Adrenal gland (tissue), 12 donors: ENCODE data around the gene REP15. TPM values are rescaled to one million over a fixed set of nuclear protein-coding genes. Genes with fewer than 3 reads are reported as not detected.
"Not testable (repeated sequence)": the region's sequence is repeated elsewhere in the genome, so short reads cannot be mapped to it uniquely, and the experiment has no call there.

Experiments
- DNase-seq, 7 donors: peaks; one replicate each; pipeline ENCODE4 v3.0.0-alpha.2; 2019 to 2020
- H3K27ac ChIP-seq, 5 donors: fragments of 200-600 bp; sonication (generic) in 4 of 5; 1 replicate in 3 of 5; 2 replicates in 2 of 5; pipeline versions ENCODE4 v1.5.1 to v1.8.0; 2016 to 2020; ENCODE audit warnings: mild to moderate bottlenecking in 1 of 5
- H3K27me3 ChIP-seq: fragments of 200-600 bp; 2 replicates; pipeline ENCODE4 v1.8.0; 2021
- H3K36me3 ChIP-seq, 2 donors: fragments of 200-600 bp; replicated peaks in 1 of 2; 1 replicate in 1 of 2; 2 replicates in 1 of 2; pipeline versions ENCODE4 v1.5.1 to v1.8.0; 2018 to 2022
- H3K4me1 ChIP-seq, 2 donors: fragments of 200-600 bp; replicated peaks in 1 of 2; 1 replicate in 1 of 2; 2 replicates in 1 of 2; pipeline versions ENCODE4 v1.5.1 to v1.8.0; 2018 to 2021
- H3K4me3 ChIP-seq, 4 donors: fragments of 200-600 bp; sonication (generic) in 3 of 4; one replicate each; pipeline ENCODE4 v1.5.1; 2016 to 2018
- H3K9me3 ChIP-seq, 3 donors: fragments of 200-600 bp; sonication (generic) in 1 of 3; replicated peaks in 1 of 3; 1 replicate in 2 of 3; 2 replicates in 1 of 3; pipeline versions ENCODE4 v1.5.1 to v1.8.0; 2016 to 2021
- POLR2A ChIP-seq, 2 donors: fragments of 450-650 bp; IDR thresholded peaks; one replicate each; pipeline ENCODE4 v1.6.1; 2017; ENCODE audit warnings: antibody characterized with exemption in 2 of 2, mild to moderate bottlenecking in 2 of 2, moderate library complexity in 1 of 2
- whole genome bisulfite sequencing, 4 donors: extraction: QIAGEN DNeasy Blood & Tissue Kit in 2 of 4; methylation state at CpG; one replicate each; pipeline versions ENCODE4 v1.1.5 to v1.1.7; 2013 to 2017; 5-methylcytosine and 5-hydroxymethylcytosine counted together
- intact Hi-C, 2 donors: fragments of 100-400 bp; cut with DNase I; formaldehyde crosslinking; loops; one replicate each; pipeline versions ENCODE4 v1.14.1 to v1.15.0; 2022 to 2023
- polyA plus RNA-seq, 3 donors: library from polyadenylated mRNA; stranded (reverse); fragments of 200-250 nt in 2 of 3; fragments of 350-450 nt in 1 of 3; fragmentation: Illumina TruSeq in 1 of 3; extraction: RNeasy Lipid Tissue Mini Kit (QIAGEN cat#74804) in 1 of 3; gene quantifications; one replicate each; pipeline ENCODE4 v1.2.3, GENCODE V29; 2013 to 2014
- total RNA-seq, 9 donors: library from RNA; depleted of rRNA in 4 of 9; stranded (reverse); fragments of >200 nt in 4 of 9; fragments of 120-200 nt in 1 of 9; fragmentation: NEBNext Ultra II Directional in 1 of 9; extraction: Animal tissue kit (Norgen Biotek cat#: 25700) in 1 of 9; gene quantifications; one replicate each; pipeline versions ENCODE4 v1.1.0 to v1.2.4, GENCODE V29; 2013 to 2023
- TF ChIP-seq, protein P1 (sequence below), 6 experiments: fragments of 450-650 bp in 4 of 6; fragments of 200-600 bp in 2 of 6; sonication (generic) in 1 of 6; IDR thresholded peaks; 1 replicate in 5 of 6; 2 replicates in 1 of 6; pipeline versions ENCODE4 v1.5.1 to v1.8.0; 2016 to 2021; ENCODE audit warnings: antibody characterized with exemption in 6 of 6, mild to moderate bottlenecking in 2 of 6, moderate library complexity in 1 of 6
- donor health status: healthy with polysubstance abuse.
- donor health status: Bipolar disorder and iron deficiency.
- donor health status: DM: yes; HTN: yes; CAD: no.
- donor health status: DM: no; HTN: no; CAD: no.
- donor health status: DM: no; HTN: no; CAD: no.
- donor health status: DM: yes; HTN: yes; CAD: no.

The REP15 gene
- total and polyA plus RNA-seq, 12 donors, result 0.91 to 5.2 (median 1.8) TPM; not detected in 2

GRCh38 chr12:27743601-27744000 is 47.4 kb downstream of the REP15 start:
- Histone ChIP-seq H3K4me3 (no peak overlapping the region), H3K27me3 (no peaks in the 10 kb centered on the region), H3K27ac (no peak overlapping the region), H3K4me1 (peaks cover 7 to 11% of the 10 kb centered on the region in 2 donors), H3K36me3 (no peaks in the 10 kb centered on the region), H3K9me3 (no peaks in the 10 kb centered on the region)
- DNase-seq, result no peak
- intact Hi-C loops, result no loop called here
- 96 to 99% (median 97%) methylated on average over 5 of the region's 5 CpGs for WGBS, 4 donors
- no peak for TF ChIP-seq POLR2A (IDR thresholded peaks at IDR 0.05)
- TF ChIP-seq, protein P1, sequence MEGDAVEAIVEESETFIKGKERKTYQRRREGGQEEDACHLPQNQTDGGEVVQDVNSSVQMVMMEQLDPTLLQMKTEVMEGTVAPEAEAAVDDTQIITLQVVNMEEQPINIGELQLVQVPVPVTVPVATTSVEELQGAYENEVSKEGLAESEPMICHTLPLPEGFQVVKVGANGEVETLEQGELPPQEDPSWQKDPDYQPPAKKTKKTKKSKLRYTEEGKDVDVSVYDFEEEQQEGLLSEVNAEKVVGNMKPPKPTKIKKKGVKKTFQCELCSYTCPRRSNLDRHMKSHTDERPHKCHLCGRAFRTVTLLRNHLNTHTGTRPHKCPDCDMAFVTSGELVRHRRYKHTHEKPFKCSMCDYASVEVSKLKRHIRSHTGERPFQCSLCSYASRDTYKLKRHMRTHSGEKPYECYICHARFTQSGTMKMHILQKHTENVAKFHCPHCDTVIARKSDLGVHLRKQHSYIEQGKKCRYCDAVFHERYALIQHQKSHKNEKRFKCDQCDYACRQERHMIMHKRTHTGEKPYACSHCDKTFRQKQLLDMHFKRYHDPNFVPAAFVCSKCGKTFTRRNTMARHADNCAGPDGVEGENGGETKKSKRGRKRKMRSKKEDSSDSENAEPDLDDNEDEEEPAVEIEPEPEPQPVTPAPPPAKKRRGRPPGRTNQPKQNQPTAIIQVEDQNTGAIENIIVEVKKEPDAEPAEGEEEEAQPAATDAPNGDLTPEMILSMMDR (IDR thresholded peaks at IDR 0.05), result no peak

DNA sequence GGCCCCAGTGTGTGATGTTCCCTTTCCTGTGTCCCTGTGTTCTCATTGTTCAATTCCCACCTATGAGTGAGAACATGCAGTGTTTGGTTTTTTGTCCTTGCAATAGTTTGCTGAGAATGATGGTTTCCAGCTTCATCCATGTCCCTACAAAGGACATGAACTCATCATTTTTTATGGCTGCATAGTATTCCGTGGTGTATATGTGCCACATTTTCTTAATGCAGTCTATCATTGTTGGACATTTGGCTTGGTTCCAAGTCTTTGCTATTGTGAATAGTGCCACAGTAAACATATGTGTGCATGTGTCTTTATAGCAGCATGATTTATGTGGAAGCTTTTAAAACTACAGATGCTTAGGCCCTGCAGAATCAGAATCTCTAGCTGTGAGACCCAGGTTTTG is 49.5 kb downstream of the REP15 start:
- H3K4me3 ChIP-seq, intact Hi-C loops, DNase-seq, H3K27ac ChIP-seq, H3K36me3 ChIP-seq, H3K9me3 ChIP-seq, H3K27me3 ChIP-seq: not testable (repeated sequence)
- peaks cover 7 to 11% of the 10 kb centered on the region in 2 donors for H3K4me1 ChIP-seq
- 80 to 100% (median 100%) methylated on average over 1 of the region's 1 CpG for WGBS, 4 donors

Other genes with a start within 250 kb of the REP15 start
- under 1 TPM in 2 of 9 donors, not detected in 7; 0.42 to 0.54 TPM for gene SMCO2, start 249.7 kb upstream of the REP15 start, total RNA-seq
- under 1 TPM in 2 of 3 donors, not detected in 1; 0.57 to 0.88 TPM for gene SMCO2, start 249.7 kb upstream of the REP15 start, polyA plus RNA-seq
- gene PPFIBP1, start 172.2 kb upstream of the REP15 start, total RNA-seq, result 100 to 1,000 TPM in 4 of 9 donors, 10 to 100 TPM in 5; 53.3 to 123 (median 95.5) TPM
- 10 to 100 TPM in 2 of 3 donors, 1 to 10 TPM in 1; 9.6 to 27.7 (median 24.4) TPM for gene PPFIBP1, start 172.2 kb upstream of the REP15 start, polyA plus RNA-seq
- gene MRPS35, start 14.4 kb downstream of the REP15 start, total RNA-seq, result 10 to 100 TPM; 39.5 to 96.2 (median 62.7) TPM
- 100 to 1,000 TPM in 1 of 3 donors, 10 to 100 TPM in 2; 21.0 to 137 (median 22.0) TPM for gene MRPS35, start 14.4 kb downstream of the REP15 start, polyA plus RNA-seq
- 10 to 100 TPM; 15.2 to 23.7 (median 19.1) TPM for gene KLHL42, start 83.8 kb downstream of the REP15 start, total RNA-seq
- 10 to 100 TPM in 1 of 3 donors, 1 to 10 TPM in 2; 7.8 to 12.7 (median 9.4) TPM for gene KLHL42, start 83.8 kb downstream of the REP15 start, polyA plus RNA-seq
- under 1 TPM in 1 of 9 donors, not detected in 8; 0.11 TPM for gene MANSC4, start 83.8 kb downstream of the REP15 start, total RNA-seq
- under 1 TPM in 1 of 3 donors, not detected in 2; 0.07 TPM for gene MANSC4, start 83.8 kb downstream of the REP15 start, polyA plus RNA-seq